ENCODE results near the gene IGF2.
"Not testable (repeated sequence)": the region's sequence is repeated elsewhere in the genome, so short reads cannot be mapped to it uniquely, and the experiment has no call there.

IGF2 gene, protein sequence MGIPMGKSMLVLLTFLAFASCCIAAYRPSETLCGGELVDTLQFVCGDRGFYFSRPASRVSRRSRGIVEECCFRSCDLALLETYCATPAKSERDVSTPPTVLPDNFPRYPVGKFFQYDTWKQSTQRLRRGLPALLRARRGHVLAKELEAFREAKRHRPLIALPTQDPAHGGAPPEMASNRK

DNA sequence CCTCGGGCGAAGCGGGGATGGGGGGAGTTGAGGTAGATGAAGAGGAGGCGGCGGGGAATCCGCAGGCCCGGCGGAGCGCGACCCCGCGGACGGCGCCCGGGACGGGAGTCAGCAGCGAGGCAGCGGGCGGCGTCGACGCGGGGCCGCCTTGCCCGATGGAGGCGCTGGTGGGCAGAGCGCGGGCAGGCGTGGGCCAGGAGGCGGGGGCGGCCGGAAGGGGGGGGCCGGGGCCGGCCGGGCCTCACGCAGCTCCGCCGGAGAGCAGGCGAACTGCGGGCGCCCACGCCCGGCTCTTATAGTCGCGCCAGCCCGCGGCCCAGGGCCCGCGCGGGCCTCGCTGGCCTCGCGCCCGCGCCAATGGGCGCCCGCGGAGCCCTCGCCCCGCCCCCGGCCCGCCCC, at the start of gene IGF2:
Gene IGF2, minus strand, starts transcription at position 267 of the 399 bp plus-strand sequence. CDS start 3,866 bp downstream, outside the sequence.
- DNase-seq (ENCODE audit: low spot score) = no peak

DNA sequence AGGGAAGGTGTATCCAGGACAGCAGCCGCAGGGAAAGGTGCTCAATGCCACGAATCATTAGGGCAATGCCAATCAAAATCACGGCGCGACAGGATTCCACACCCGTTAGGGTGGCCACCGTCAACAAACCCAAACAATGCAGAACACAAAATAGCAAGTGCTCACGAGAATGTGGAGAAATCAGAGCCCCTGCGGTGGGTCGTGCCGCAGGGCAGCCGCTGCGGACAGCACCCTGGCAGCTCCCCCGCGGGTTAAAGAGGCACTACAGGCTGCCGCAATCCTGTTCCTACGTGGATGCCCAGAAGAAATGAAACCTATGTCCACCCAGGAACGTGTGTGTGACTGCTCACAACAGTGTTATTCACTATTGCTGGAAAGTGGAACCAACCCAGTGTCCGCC, 49.6 kb upstream of the IGF2 start:
- no peak for DNase-seq (ENCODE audit: low spot score)

DNA sequence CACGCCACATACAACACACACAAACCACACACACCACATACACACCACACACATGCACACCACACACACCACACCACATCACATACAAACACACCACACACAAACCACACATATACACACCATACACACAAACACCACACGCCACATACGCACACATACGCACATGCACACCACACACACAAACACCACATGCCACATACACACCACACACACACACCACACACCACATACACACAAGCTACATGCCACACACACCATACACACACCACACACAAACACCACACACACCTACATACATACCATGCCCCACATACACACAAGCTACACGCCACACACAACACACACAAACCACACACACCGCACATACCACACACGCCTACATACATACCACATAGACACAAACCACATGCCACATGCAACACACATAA, 48.1 kb upstream of the IGF2 start:
- DNase-seq (ENCODE audit: low spot score) = no peak

DNA sequence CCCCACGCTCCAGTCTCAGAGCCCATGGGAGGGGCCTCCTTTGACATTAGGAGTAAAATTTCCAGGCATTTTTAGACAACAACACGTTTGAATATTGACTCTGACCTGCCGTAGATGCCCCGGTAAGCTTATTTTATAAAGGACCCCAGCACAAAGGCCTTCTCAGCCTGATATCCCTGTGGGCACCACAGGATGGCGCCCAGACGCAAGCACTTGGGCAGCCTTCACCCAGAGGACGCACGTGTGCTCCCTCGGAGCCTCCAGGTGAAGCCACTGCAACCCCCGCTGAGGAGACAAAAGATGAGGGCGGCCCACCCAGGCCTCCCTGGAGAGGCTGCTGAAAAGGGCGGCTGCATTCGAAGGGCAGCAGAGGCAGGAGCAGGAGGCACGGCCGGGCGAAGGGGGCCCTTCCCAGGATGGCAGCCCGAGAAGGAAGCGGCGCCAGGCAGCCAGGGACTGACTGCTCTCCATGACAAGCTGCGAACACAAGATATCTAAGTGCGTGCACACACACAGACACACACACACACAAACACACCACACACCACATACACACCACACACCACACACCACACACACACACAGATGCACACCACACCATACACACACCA, 47.6 kb upstream of the IGF2 start:
- no peak for DNase-seq (ENCODE audit: low spot score)

DNA sequence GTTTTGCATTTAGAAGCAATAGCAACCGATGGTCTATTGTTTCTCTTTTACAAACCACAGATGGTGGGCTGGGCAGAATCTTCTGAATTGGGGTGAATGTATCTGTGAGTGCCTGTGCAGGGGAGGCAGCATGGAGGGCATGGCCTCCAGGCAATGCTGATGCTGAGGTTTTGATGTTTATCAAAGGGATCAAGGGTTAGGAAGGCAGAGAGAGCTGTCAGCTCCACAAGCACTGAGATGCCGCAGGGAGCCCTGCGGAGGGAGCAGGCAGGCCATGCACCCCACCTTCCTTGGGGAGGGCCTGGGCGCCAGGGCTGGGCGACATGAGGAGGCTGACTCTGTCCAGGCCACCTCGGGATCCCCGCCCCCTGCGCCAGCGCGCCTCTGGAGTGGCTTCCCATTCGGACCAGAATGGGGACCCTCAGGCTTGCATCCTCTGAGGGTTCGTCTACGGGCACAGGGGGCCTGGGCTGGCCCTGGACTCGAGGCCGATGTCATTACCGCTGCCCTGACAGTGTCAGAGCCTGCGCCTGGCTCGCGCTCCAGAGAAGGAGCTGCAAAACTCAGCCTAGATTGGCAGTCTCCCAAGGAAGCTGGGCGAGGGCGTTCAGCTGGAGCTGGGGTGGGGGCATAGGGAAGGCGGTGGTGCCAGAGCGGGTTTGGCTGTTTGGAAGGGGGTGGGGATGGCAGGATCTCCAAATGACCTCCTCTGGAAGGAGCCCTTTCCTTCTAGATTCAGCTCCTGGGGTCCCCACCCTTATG, 46.3 kb upstream of the IGF2 start:
- no peak for DNase-seq (ENCODE audit: low spot score)

DNA sequence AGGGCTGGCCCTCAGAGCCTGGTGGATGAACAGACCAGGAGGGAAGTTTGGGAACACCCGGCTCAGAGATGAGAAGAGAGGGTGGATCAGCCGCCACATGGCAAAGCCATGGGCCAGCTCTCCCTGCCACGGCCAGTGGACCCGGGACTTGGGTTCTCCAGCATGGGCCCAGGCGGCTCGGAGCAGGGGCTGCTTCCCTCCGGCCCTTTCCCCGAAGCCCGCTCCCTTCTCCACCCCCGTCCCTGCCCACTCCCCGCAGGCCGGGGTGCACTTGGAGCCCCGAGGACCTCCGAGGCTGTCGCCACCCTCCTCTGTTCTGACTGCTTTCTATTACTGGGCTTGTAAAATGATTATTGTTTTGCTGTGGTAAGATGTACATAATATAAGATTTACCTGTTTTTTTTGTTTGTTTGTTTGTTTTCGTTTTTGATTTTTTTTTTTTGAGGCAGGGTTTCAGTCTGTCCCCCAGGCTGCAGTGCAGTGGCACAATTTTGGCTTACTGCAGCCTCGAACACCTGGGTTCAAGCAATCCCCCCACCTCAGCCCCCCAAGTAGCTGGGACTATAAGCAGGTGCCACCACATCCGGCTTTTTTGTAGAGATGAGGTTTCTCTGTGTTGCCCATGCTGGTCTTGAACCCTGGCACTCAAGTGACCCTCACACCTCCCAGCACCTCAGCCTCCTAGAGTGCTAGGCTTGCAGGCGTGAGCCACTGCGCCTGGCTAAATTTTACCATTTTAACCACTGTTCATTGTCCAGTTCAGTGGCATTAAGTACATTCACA, 43.7 kb upstream of the IGF2 start:
- DNase-seq (ENCODE audit: low spot score) = no peak

DNA sequence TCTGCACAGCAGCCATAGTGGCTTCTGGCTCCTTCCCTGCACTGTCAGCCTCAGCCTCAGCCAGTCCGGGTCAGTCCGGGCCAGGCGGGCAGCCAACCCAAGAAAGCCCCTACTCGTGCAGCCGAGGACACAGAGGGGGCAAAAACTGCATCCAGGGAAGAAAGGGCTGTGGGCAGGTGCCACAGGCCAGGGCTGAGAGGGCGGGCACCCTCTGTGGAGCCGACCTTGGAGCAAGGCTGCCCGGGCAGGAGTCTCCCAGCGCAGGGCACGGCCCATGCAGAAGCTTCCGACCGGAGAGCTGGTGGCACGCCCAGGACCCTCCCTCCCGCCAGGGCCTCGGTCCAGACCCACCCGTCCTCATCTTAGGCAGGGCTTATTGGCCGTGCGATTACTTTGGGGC, 42.9 kb upstream of the IGF2 start:
- no peak for DNase-seq (ENCODE audit: low spot score)

DNA sequence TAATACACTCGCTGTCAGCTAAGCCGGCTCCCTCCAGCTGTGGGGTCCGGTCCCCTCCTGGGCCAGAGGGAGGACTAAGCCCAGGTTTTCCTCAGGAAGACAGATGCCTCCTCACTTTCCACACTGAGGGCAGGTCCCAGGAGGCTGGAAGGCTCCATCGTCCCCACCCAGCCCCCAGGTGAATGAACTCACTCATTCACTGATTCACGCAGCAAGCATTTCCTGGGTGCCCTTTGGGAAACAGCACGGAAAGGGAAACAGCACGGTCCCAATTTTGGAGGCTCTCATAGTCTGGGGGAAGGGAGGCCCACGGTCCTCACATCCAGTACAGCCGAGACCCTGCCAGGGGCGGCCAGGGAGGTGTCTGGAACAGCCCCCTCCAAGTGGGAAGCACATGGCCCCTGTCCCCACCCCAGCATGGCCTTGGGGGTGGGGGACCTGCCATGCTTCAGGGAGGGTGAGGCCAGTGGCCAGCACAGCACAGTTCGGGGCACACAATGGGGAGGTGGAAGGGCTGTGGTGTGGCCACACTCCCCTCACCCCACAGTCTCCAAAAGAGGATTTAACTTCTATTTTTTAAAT, 41.7 kb upstream of the IGF2 start:
- DNase-seq (ENCODE audit: low spot score) = no peak

DNA sequence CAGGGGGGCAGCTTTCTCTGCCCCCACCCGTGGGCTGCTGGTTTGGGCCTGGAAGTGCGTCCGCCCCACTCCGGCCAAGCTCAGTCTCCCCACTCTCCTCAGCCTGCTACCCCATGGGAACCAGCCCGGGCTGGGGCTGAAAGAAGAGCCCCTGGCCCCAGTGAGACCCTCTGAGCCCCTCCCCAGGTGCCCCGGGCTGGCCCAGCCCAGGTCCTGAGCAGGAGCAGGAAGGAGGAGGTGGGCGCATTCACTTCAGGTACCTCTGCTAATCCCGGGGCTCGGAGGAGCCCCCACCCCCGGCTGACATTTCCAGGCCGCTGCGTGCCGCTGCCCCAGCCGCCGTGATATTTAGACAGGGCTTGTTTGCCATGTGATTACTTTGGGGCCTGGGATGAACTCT, 41.2 kb upstream of the IGF2 start:
- DNase-seq (ENCODE audit: low spot score) = no peak

DNA sequence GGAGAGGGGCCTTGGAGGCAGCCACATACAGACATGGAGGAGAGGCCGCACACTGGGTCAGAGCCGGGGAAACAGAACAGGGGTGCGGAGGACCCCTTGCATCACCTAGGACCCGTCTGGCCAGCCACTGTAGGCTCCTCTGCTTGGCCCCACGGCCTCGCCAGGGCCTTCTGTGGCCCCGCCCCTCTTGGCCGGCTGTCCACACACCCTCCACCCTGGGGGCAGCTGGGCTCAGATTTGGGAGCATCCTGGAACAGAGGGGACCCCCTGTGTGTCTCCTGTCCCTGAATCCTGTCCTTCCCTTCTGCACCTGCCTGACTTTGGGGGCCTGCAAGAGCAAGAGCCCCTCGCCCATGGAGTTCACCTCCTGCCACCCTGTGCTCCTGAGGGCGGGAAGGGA, 40.3 kb upstream of the IGF2 start:
- DNase-seq (ENCODE audit: low spot score) = no peak

DNA sequence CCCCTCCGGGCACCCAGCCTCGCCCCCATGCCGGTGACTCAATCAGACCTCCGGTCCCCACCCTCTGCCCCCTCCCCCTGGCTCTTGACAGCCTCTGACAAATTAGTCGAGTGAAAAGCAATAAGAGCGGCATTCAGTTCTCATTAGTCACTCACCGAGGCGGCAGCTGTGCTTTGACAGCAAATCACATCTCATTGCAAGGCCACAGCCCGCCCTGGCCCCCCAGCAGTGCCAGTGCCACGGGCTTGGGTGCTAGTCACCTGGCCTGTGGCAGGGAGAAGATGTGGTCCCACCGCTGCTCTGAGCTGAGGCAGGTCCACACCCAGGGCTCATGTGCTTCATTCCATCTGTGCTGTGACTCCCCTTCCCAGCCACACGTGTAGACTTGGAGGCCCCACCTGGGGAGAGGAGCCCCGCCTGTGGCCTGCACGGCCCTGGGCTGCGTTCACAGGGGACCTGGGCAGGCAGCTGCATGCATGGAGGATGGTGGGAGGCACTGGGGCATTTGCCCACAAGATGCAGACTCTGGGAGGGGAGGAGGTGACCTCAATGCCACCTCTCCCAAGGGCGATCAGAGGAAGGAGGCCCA, 39.8 kb upstream of the IGF2 start:
- no peak for DNase-seq (ENCODE audit: low spot score)

DNA sequence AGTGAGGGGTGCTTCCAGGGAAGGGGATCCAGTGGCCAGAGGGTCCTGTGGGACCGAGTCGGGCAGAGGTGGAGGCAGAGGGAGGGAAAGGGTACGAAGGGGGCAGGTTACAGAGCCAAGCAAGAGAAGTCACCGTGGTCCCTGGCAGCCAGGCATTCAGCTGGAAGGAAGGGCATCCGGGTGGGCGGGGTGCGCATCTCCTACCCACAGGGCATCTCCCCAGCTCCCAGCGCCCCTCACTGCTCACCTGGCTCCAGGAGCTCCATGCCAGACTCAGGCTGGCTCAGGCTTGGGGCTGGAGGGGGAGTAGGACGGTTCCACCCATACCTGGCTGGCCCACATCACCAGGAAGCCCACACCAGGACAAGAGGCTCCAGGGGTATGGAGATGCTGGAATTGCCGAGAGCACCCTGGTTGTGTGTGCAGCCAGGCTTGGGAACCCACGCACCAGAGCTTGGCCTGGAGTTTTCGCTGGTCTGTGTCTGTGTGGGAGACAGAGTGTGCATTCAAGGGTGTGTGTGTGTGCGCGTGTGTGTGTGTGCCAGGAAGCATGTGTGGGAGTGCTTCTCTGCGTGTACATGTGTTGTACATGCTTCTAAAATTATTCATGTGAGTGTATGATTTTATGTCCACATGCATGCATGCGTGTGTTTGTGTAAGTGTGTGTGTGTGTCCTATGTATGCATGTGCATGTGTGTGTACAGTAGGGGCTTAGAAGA, 39.0 kb upstream of the IGF2 start:
- DNase-seq (ENCODE audit: low spot score) = not testable (repeated sequence)

DNA sequence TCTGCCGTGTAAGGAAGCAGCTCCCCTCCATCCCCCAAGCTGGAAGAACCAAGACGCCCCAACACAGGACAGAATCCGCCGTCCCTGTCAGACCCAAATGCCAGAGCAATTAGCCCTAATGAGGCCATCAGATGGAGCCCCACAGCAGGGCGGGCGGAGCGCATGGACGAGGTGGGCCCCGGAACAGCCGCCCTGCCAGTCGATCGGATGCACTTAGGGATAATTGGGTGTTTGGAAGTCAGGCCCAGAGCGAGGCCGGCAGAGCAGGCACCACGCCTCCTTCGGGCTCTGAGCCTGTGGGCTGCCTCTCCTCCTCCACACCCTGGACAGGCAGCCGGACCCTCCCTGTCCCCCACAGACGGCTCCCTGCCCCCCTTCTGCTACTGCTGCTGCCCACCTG, 37.9 kb upstream of the IGF2 start:
- DNase-seq (ENCODE audit: low spot score) = no peak

DNA sequence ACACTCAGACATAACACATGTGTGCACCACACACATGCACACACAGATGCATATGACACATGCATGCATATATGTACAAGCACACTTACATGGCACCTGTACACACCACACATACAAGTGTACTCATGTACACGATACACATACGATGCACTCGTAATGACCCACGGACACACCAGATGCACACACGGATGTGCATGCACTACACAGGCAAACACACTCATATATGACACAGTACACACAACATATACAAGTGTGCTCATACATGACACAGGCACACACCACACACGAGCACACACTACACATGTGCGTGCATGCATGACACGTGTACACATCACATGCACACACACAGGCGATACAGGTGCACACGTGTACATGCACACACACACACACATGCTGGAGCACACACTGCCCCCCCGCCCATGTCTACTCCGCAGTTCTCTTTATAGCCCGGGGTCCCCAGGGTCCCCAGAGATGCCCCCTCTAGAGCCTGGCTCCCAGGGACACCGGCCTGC, 37.3 kb upstream of the IGF2 start:
- no peak for DNase-seq (ENCODE audit: low spot score)

DNA sequence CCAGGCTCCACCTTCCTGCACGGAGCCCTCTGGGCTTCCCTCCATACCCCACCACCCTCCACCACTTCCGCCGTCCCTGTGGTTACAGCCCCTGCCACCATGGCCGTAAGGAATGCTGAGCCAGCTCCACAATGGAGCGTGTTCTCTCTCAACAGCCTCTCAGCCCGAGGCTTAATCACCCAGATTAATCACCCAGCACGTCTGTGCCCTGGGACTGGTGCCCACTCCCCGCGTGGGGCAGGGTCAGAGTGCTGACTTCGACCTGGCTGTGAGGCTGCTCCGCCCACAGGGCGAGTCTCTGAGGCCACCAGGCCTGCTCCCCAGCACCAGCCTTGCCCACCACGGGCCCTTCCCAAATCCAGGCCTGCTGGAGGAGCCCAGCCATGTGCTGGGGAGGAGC, 36.5 kb upstream of the IGF2 start:
- DNase-seq (ENCODE audit: low spot score) = no peak

DNA sequence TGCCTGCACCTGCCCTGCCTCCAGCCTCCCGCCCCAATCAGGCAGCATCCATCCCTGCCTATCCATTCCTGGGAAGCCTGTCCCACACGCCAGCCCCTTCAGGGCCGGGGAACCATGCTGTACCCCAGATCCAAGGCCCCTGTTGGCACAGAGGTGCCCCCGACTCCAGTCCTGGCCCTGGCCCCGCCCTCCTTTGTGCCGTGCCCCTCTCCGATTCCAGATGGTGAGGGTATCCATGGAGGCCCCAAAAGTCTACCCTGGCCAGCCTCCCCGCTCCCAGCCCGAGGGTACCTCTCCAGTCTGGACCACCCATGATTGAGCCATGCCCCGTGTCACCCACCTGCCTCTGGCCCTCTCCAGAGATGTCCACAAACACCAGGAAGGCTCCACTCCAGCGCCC, 35.2 kb upstream of the IGF2 start:
- no peak for DNase-seq (ENCODE audit: low spot score)

DNA sequence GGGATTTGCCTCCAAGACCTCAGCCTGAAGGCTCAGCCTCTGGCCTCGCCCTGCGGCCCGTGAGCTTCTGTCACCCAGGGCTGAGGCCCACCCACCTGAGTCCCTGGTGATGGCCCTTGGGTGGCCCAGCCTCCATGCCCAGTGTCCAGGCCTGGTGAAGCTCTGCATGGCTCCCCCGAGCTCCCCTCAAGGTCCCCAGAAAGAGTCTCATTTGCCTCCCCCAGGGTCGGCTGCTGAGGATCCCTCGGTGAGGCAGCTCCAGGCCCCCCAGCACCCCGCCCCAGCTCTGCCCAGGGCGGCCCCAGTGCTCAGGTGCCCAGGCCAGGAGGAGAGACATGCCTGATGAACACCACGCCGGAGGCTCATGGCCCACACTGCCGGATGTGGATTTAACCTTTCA, 34.6 kb upstream of the IGF2 start:
- DNase-seq (ENCODE audit: low spot score) = no peak

DNA sequence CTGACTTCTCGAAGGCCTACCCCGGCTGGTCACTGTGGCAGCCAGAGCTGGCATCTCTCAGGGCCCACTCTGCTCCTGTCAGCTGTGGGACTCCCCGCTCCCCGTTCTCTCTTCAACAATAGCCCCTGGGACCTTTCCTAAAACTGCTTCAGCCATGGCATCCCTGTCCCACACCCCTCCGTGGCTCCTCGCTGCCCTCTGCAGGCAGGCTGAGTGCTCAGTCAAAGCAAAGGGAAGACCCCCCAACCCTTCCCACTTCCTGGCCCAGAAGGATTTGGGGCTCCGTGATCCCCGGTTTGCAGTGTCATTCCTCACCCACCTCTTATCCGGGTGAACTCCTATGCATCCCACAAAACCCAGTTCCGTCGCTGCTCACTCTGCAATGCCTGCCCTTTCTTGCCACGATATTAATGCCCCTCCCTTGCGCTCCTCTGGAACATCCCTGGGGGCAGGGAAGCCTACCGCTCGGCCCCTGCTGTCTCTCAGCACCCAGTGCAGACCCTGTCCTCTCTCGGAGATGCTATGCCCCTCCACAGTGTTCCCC, 34.0 kb upstream of the IGF2 start:
- no peak for DNase-seq (ENCODE audit: low spot score)

DNA sequence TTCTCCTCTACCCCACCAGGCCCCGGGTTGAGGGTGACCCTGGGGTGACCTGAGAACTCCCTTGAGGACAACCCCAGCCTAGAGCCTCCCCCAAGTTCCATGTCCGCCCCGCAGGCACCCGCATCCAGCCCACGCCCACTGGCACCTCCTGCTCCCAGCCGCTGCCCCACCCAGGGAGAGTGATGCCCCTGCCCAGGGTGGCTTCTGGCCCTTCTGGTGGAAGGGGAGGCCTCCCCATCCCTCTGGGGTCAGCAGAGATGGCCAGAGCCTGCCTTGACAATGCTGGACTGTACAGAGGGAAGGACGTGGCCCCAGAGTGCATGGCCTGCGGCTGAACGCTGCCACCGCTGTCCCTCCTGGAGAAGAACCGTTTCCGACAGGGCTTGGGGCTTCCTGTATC, 33.5 kb upstream of the IGF2 start:
- DNase-seq (ENCODE audit: low spot score) = no peak

DNA sequence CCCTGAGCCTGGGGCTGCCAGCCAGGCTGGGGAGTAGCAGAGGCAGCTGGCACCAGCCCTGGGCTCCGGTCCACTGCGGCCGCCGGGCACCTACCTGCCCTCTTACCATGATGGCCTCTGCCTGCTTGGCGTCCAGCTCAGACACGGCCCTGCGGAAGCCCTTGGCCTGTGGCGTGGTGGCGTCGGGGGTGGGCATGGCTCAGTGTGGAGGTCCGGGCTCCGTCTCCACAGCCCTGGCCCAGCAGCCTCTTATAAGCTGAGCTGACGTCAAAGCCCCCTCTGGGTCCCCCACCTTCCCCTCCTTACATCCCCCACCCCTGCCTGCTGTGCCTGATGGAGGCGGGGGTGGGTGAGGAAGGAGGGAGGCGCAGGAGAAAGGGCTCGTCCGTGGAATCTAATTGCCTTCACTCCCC, 32.4 kb upstream of the IGF2 start, which contains the start of gene TH:
Gene TH, minus strand, starts transcription at position 225 of the 413 bp plus-strand sequence. Its CDS starts 29 bp downstream, at position 196.
- no peak for DNase-seq (ENCODE audit: low spot score)
